Measurements from ENCODE around the gene NUP35. TPM values are rescaled to one million over a fixed set of nuclear protein-coding genes. Genes with fewer than 3 reads are reported as not detected.

NUP35 gene
- total and polyA plus RNA-seq, 2 of the 8 experiments (the other 6 are each of a cell fraction or from before 2014, with no cell fraction given), result 30.7 to 48.7 TPM

DNA sequence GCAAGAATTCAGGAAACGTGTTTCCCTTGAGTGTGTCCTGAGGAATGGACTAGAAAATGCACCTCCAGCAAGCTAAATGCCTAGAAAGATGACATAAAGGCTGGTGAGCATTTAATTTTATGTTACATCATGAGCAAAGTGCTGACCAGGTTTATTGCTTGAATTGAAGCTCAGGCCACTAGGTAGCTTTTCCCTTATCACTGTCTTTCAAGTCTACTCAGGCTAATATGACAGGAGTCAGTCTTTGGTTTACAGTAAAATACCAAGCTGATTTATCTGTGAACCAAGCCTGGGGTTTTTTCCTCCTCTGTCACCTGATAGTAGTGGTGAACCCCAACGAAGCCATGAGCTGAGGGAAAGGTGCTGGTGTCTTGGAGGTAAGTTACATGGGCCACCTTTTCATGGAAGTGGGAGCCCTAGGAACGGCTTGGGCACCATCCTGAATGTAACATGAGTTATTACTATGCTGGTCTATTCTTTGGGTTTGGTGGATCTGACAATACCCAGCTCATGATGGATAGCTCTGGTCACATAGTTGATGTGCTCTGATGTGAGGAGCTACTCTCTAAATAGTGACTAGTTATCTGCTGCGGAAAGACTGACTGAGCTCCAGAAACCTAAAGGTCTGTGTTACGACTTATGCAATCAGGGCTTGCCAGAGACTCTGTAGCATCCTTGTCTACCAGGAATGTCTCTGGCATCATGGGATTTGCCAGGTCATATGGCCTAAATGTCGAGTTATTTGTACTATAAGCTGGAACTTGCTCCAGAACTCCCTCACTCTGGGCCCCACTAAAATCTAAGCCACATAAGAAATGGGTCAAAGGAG lies 39.8 kb downstream of the NUP35 start (continued):
- TF ChIP-seq, protein P1, sequence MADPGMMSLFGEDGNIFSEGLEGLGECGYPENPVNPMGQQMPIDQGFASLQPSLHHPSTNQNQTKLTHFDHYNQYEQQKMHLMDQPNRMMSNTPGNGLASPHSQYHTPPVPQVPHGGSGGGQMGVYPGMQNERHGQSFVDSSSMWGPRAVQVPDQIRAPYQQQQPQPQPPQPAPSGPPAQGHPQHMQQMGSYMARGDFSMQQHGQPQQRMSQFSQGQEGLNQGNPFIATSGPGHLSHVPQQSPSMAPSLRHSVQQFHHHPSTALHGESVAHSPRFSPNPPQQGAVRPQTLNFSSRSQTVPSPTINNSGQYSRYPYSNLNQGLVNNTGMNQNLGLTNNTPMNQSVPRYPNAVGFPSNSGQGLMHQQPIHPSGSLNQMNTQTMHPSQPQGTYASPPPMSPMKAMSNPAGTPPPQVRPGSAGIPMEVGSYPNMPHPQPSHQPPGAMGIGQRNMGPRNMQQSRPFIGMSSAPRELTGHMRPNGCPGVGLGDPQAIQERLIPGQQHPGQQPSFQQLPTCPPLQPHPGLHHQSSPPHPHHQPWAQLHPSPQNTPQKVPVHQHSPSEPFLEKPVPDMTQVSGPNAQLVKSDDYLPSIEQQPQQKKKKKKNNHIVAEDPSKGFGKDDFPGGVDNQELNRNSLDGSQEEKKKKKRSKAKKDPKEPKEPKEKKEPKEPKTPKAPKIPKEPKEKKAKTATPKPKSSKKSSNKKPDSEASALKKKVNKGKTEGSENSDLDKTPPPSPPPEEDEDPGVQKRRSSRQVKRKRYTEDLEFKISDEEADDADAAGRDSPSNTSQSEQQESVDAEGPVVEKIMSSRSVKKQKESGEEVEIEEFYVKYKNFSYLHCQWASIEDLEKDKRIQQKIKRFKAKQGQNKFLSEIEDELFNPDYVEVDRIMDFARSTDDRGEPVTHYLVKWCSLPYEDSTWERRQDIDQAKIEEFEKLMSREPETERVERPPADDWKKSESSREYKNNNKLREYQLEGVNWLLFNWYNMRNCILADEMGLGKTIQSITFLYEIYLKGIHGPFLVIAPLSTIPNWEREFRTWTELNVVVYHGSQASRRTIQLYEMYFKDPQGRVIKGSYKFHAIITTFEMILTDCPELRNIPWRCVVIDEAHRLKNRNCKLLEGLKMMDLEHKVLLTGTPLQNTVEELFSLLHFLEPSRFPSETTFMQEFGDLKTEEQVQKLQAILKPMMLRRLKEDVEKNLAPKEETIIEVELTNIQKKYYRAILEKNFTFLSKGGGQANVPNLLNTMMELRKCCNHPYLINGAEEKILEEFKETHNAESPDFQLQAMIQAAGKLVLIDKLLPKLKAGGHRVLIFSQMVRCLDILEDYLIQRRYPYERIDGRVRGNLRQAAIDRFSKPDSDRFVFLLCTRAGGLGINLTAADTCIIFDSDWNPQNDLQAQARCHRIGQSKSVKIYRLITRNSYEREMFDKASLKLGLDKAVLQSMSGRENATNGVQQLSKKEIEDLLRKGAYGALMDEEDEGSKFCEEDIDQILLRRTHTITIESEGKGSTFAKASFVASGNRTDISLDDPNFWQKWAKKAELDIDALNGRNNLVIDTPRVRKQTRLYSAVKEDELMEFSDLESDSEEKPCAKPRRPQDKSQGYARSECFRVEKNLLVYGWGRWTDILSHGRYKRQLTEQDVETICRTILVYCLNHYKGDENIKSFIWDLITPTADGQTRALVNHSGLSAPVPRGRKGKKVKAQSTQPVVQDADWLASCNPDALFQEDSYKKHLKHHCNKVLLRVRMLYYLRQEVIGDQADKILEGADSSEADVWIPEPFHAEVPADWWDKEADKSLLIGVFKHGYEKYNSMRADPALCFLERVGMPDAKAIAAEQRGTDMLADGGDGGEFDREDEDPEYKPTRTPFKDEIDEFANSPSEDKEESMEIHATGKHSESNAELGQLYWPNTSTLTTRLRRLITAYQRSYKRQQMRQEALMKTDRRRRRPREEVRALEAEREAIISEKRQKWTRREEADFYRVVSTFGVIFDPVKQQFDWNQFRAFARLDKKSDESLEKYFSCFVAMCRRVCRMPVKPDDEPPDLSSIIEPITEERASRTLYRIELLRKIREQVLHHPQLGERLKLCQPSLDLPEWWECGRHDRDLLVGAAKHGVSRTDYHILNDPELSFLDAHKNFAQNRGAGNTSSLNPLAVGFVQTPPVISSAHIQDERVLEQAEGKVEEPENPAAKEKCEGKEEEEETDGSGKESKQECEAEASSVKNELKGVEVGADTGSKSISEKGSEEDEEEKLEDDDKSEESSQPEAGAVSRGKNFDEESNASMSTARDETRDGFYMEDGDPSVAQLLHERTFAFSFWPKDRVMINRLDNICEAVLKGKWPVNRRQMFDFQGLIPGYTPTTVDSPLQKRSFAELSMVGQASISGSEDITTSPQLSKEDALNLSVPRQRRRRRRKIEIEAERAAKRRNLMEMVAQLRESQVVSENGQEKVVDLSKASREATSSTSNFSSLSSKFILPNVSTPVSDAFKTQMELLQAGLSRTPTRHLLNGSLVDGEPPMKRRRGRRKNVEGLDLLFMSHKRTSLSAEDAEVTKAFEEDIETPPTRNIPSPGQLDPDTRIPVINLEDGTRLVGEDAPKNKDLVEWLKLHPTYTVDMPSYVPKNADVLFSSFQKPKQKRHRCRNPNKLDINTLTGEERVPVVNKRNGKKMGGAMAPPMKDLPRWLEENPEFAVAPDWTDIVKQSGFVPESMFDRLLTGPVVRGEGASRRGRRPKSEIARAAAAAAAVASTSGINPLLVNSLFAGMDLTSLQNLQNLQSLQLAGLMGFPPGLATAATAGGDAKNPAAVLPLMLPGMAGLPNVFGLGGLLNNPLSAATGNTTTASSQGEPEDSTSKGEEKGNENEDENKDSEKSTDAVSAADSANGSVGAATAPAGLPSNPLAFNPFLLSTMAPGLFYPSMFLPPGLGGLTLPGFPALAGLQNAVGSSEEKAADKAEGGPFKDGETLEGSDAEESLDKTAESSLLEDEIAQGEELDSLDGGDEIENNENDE (IDR thresholded peaks at IDR 0.05; ENCODE audit: insufficient replicate concordance, low read length), result no peak
- TF ChIP-seq BRCA1 (IDR thresholded peaks at IDR 0.05; ENCODE audit: low read depth, low read length) (no peak), CHD2 (IDR thresholded peaks at IDR 0.05; ENCODE audit: low read length) (no peak), BCL11A (IDR thresholded peaks at IDR 0.05; ENCODE audit: low read depth in 2 of 2, low read length in 2 of 2) (no peak), USF2 (IDR thresholded peaks at IDR 0.05; ENCODE audit: low read length) (no peak), SP4 (IDR thresholded peaks at IDR 0.05; ENCODE audit: low read length) (no peak), NRF1 (IDR thresholded peaks at IDR 0.05; ENCODE audit: low read depth, low read length) (no peak), CBX8 (IDR thresholded peaks at IDR 0.05; ENCODE audit: borderline replicate concordance, low read depth, low read length) (no peak), SIX5 (IDR thresholded peaks at IDR 0.05; ENCODE audit: low read depth, low read length) (no peak)

Measured in H1 (cell line).